Adrenal gland (tissue), 5 donors: ENCODE results near the gene ENPP1.

Experiments
- POLR2A ChIP-seq, 2 donors: fragments of 450-650 bp; IDR thresholded peaks; one replicate each; pipeline ENCODE4 v1.6.1; 2017; ENCODE audit warnings: antibody characterized with exemption in 2 of 2, mild to moderate bottlenecking in 2 of 2, moderate library complexity in 1 of 2
- TF ChIP-seq, protein P1 (sequence below), 6 experiments: fragments of 450-650 bp in 4 of 6; fragments of 200-600 bp in 2 of 6; sonication (generic) in 1 of 6; IDR thresholded peaks; 1 replicate in 5 of 6; 2 replicates in 1 of 6; pipeline versions ENCODE4 v1.5.1 to v1.8.0; 2016 to 2021; ENCODE audit warnings: antibody characterized with exemption in 6 of 6, mild to moderate bottlenecking in 2 of 6, moderate library complexity in 1 of 6
- donor health status: DM: no; HTN: no; CAD: no.

DNA sequence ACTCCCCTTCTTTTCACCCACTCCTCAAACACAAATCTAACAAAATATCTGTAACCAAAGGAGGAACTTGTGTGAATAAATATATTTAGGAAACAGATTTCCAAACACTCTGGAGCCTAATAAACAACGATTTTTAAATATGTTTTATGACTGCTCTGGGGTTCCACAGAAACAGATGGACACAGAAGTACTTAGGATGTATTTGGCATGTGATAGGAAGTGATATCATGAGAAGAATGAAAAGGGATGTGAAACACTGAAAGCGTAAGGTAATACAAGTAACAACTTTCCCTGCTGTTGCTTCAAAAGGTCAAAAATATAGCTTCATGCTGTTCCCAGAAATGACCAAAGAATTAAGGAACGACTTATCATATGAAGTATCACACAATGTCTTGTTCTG, 26.1 kb upstream of the ENPP1 start:
- TF ChIP-seq POLR2A (IDR thresholded peaks at IDR 0.05), result no peak
- TF ChIP-seq, protein P1, sequence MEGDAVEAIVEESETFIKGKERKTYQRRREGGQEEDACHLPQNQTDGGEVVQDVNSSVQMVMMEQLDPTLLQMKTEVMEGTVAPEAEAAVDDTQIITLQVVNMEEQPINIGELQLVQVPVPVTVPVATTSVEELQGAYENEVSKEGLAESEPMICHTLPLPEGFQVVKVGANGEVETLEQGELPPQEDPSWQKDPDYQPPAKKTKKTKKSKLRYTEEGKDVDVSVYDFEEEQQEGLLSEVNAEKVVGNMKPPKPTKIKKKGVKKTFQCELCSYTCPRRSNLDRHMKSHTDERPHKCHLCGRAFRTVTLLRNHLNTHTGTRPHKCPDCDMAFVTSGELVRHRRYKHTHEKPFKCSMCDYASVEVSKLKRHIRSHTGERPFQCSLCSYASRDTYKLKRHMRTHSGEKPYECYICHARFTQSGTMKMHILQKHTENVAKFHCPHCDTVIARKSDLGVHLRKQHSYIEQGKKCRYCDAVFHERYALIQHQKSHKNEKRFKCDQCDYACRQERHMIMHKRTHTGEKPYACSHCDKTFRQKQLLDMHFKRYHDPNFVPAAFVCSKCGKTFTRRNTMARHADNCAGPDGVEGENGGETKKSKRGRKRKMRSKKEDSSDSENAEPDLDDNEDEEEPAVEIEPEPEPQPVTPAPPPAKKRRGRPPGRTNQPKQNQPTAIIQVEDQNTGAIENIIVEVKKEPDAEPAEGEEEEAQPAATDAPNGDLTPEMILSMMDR (IDR thresholded peaks at IDR 0.05), result no peak
